ENCODE measurements around the gene GP2. TPM values are rescaled to one million over a fixed set of nuclear protein-coding genes. Genes with fewer than 3 reads are reported as not detected.
A peak's percentile ranks its signal among the peaks of the same experiment; 100 is the strongest.

Gene GP2
- polyA plus RNA-seq, 2 of the 4 experiments (the other 2 are of a cell fraction): not detected

GRCh38 chr16:20301840-20302239 lies 25.5 kb downstream of the GP2 start:
- no peak overlapping the region for H3K4me3 ChIP-seq
- no peak overlapping the region for H3K27ac ChIP-seq
- POLR2A ChIA-PET: no interaction called here
- no peaks in the 10 kb centered on the region for H3K9me3 ChIP-seq
- no peaks in the 10 kb centered on the region for H3K4me1 ChIP-seq
- no peak for DNase-seq (ENCODE audit: low read depth in 1 of 2, low spot score in 1 of 2)
- TF ChIP-seq SREBF2 (IDR thresholded peaks at IDR 0.05) (no peak), RCOR1 (IDR thresholded peaks at IDR 0.05; ENCODE audit: low read depth, low read length) (no peak), REST (IDR thresholded peaks at IDR 0.05) (peak; percentile 43; the same call in 1 of the 2 replicates), HDAC2 (IDR thresholded peaks at IDR 0.05) (no peak), FOSL2 (IDR thresholded peaks at IDR 0.05) (no peak), FOSL2 (CRISPR knock-in tag; IDR thresholded peaks at IDR 0.05) (no peak)
- FAIRE-seq: no peak
- no peak for ATAC-seq
- CTCF ChIA-PET: interaction anchor here (0.6 to 19.2 kb wide), 14 partner anchors 13 to 740 kb away, joined by 3 to 316 read pairs (median 5); no protein-coding TSS in a partner anchor
- no peak overlapping the region for H3K4me2 ChIP-seq
- WGBS (ENCODE audit: missing lambda C conversion rate): 2% methylated on average over 5 of the region's 5 CpGs

- FAIRE-seq: no peak
These were observed 26.8 kb downstream of the GP2 start for GRCh38 chr16:20300312-20301097.

GRCh38 chr16:20298452-20298851 lies 28.9 kb downstream of the GP2 start:
- POLR2A ChIA-PET: no interaction called here
- DNase-seq (ENCODE audit: low read depth in 1 of 2, low spot score in 1 of 2) (no peak), FAIRE-seq (no peak), ATAC-seq (no peak)
- TF ChIP-seq FOSL2 (IDR thresholded peaks at IDR 0.05): no peak
- TF ChIP-seq FOSL2 (CRISPR knock-in tag; IDR thresholded peaks at IDR 0.05): no peak
- TF ChIP-seq RARB (CRISPR knock-in tag; IDR thresholded peaks at IDR 0.05): no peak
- TF ChIP-seq HOXB5 (CRISPR knock-in tag; IDR thresholded peaks at IDR 0.05): no peak
- no peak for TF ChIP-seq USF2 (IDR thresholded peaks at IDR 0.05)
- TF ChIP-seq CBX2 (IDR thresholded peaks at IDR 0.05; ENCODE audit: borderline replicate concordance, low read depth): no peak
- TF ChIP-seq E2F6 (IDR thresholded peaks at IDR 0.05; ENCODE audit: borderline replicate concordance, low read depth): no peak
- no peak for TF ChIP-seq BHLHE40 (IDR thresholded peaks at IDR 0.05; ENCODE audit: low read depth, low read length)
- TF ChIP-seq SMC3 (IDR thresholded peaks at IDR 0.05): no peak
- no peak for TF ChIP-seq MAZ (IDR thresholded peaks at IDR 0.05; ENCODE audit: borderline replicate concordance, low read depth, low read length)
- no peak for TF ChIP-seq POLR2A (IDR thresholded peaks at IDR 0.05; ENCODE audit: low read length)
- no peak for TF ChIP-seq NFE2L2 (conservative IDR thresholded peaks at IDR 0.05; ENCODE audit: low read length)
- no peak for TF ChIP-seq MAFK (IDR thresholded peaks at IDR 0.05; ENCODE audit: partially characterized antibody)
- TF ChIP-seq RFX5 (IDR thresholded peaks at IDR 0.05): no peak
- no peak for TF ChIP-seq GATA3 (IDR thresholded peaks at IDR 0.05; ENCODE audit: borderline replicate concordance)
- no peak for TF ChIP-seq ESRRA (IDR thresholded peaks at IDR 0.05; ENCODE audit: borderline replicate concordance, low read length)
- CTCF ChIA-PET: interaction anchor here (1.0 to 19.2 kb wide), 6 partner anchors 9 to 400 kb away, joined by 3 to 316 read pairs (median 42); no protein-coding TSS in a partner anchor
- WGBS (ENCODE audit: missing lambda C conversion rate): 7% methylated on average over 5 of the region's 5 CpGs
- Histone ChIP-seq H3K9me3 (no peaks in the 10 kb centered on the region), H3K27ac (no peak overlapping the region), H3K4me1 (no peaks in the 10 kb centered on the region), H3K4me3 (no peak overlapping the region), H3K4me2 (no peak overlapping the region)

More at GRCh38 chr16:20300312-20301097, 26.8 kb downstream of the GP2 start:
- DNase-seq (ENCODE audit: low read depth in 1 of 2, low spot score in 1 of 2) (peak; percentile 62 to 63), ATAC-seq (peak; percentile 91 to 96)
- no peak overlapping the region for H3K27ac ChIP-seq
- H3K4me3 ChIP-seq: no peak overlapping the region
- CTCF ChIA-PET: interaction anchor here (0.5 to 19.2 kb wide), 64 partner anchors 9 to 1246 kb away, joined by 3 to 316 read pairs (median 4); partner anchors contain the start of genes PDILT and UMOD
- H3K4me2 ChIP-seq: no peak overlapping the region
- TF ChIP-seq CTCF (IDR thresholded peaks at IDR 0.05) (peak; percentile 73), ESRRA (IDR thresholded peaks at IDR 0.05; ENCODE audit: borderline replicate concordance, low read length) (no peak), FOSB (CRISPR knock-in tag; IDR thresholded peaks at IDR 0.05) (no peak), JUN (IDR thresholded peaks at IDR 0.05) (no peak), BHLHE40 (IDR thresholded peaks at IDR 0.05; ENCODE audit: low read depth, low read length) (no peak), HDAC2 (IDR thresholded peaks at IDR 0.05) (no peak), MAZ (IDR thresholded peaks at IDR 0.05; ENCODE audit: borderline replicate concordance, low read depth, low read length) (no peak), SMC3 (IDR thresholded peaks at IDR 0.05) (peak; percentile 73), RAD21 (conservative IDR thresholded peaks at IDR 0.05 in 1 of 2, IDR thresholded peaks at IDR 0.05 in 1 of 2) (peak; percentile 85 to 92), MAFK (IDR thresholded peaks at IDR 0.05; ENCODE audit: partially characterized antibody) (peak; percentile 42)
- no peaks in the 10 kb centered on the region for H3K4me1 ChIP-seq
- POLR2A ChIA-PET: interaction anchor here (1.3 kb wide), 1 partner anchor 393 kb away, joined by 4 read pairs; no protein-coding TSS in a partner anchor
- no peaks in the 10 kb centered on the region for H3K9me3 ChIP-seq
- WGBS (ENCODE audit: missing lambda C conversion rate): 2% methylated on average over 16 of the region's 16 CpGs

All from A549 (cell line).